ENCODE measurements around the gene MTERF4. TPM values are rescaled to one million over a fixed set of nuclear protein-coding genes. Genes with fewer than 3 reads are reported as not detected.

MTERF4 gene
- 27.1 and 31.8 TPM in 2 replicates for polyA plus RNA-seq

GRCh38 chr2:241102239-241102803, at the start of gene MTERF4:
TSS of gene MTERF4 (minus strand) at chr2:241102287. CDS start at chr2:241102273, 14 bp downstream.

GRCh38 chr2:241149925-241150659, 48.0 kb upstream of the MTERF4 start, which contains the start of gene PPP1R7:
TSS of gene PPP1R7 (plus strand) at chr2:241150467. CDS start at chr2:241150496, 29 bp downstream.

GRCh38 chr2:241148891-241149674, 47.0 kb upstream of the MTERF4 start, which contains the start of gene PASK:
TSS of gene PASK (minus strand) at chr2:241149472. CDS start at chr2:241143032, 6,440 bp downstream.

Other genes with a start within 250 kb of the MTERF4 start
- gene AGXT, start 233.5 kb downstream of the MTERF4 start, polyA plus RNA-seq, result not detected in 2 replicates
- gene MAB21L4, start 206.1 kb downstream of the MTERF4 start, polyA plus RNA-seq, result not detected in 2 replicates
- gene CROCC2, start 196.0 kb downstream of the MTERF4 start, polyA plus RNA-seq, result not detected in 2 replicates
- gene SNED1, start 103.7 kb downstream of the MTERF4 start, polyA plus RNA-seq, result 0.66 and 2.8 TPM in 2 replicates
- gene PASK, start 47.2 kb upstream of the MTERF4 start, polyA plus RNA-seq, result 0.38 and 1.3 TPM in 2 replicates
- gene PPP1R7, start 48.2 kb upstream of the MTERF4 start, polyA plus RNA-seq, result 79.9 and 119 TPM in 2 replicates
- not detected in 2 replicates for gene ANO7, start 86.4 kb upstream of the MTERF4 start, polyA plus RNA-seq
- 222 and 282 TPM in 2 replicates for gene HDLBP, start 213.4 kb upstream of the MTERF4 start, polyA plus RNA-seq
- gene SEPTIN2, start 213.6 kb upstream of the MTERF4 start, polyA plus RNA-seq, result 63.0 and 64.3 TPM in 2 replicates

Data from Purkinje cell (primary cell).